H1 (cell line): ENCODE results near the gene DCBLD2. TPM values are rescaled to one million over a fixed set of nuclear protein-coding genes. Genes with fewer than 3 reads are reported as not detected.

Source experiments
- CTCF ChIA-PET: fragments of 300-600 bp; sonication (Branson Sonifier 250); formaldehyde crosslinking; loops from one replicate; lab custom pipeline; 2021; ENCODE audit not compliant: partially characterized antibody; lab: Charles Lee
- POLR2A ChIA-PET: fragments of 300-600 bp; sonication (Branson Sonifier 250); formaldehyde crosslinking; loops from one replicate; lab custom pipeline; 2021; ENCODE audit warnings: inconsistent platforms; ENCODE audit not compliant: partially characterized antibody; lab: Charles Lee
- DNase-seq, 2 experiments: peaks; one replicate each; pipeline versions ENCODE4 v3.0.0 to v3.0.0-alpha.2; 2010 to 2022; ENCODE audit warnings: low spot score in 2 of 2, low read depth in 1 of 2, mixed read lengths in 1 of 2
- FAIRE-seq: peaks from 2 replicates; lab custom pipeline; 2011; peaks lifted over from hg19 to GRCh38; lab: Jason Lieb, UNC
- H2AFZ ChIP-seq: 2 replicates; pipeline ENCODE4 v1.8.1; 2012; ENCODE audit warnings: low read length, inconsistent platforms
- H2AK5ac ChIP-seq: 2 replicates; pipeline ENCODE4 v1.6.1; 2013; ENCODE audit warnings: low read depth, low read length
- H2BK120ac ChIP-seq: replicated peaks from 2 replicates; pipeline ENCODE3; 2013; ENCODE audit warnings: low read depth, low read length, inconsistent platforms
- H2BK12ac ChIP-seq: 2 replicates; pipeline ENCODE4 v1.6.1; 2013; ENCODE audit warnings: low read depth, low read length
- H2BK15ac ChIP-seq: 2 replicates; pipeline ENCODE4 v1.6.1; 2013; ENCODE audit warnings: low read length
- H2BK20ac ChIP-seq: 2 replicates; pipeline ENCODE4 v1.6.1; 2013; ENCODE audit warnings: low read length
- H2BK5ac ChIP-seq: 2 replicates; pipeline ENCODE4 v1.6.1; 2013; ENCODE audit warnings: low read depth, low read length
- H3K14ac ChIP-seq: 2 replicates; pipeline ENCODE4 v1.6.1; 2013; ENCODE audit warnings: inconsistent platforms; ENCODE audit not compliant: insufficient read length
- H3K18ac ChIP-seq: 2 replicates; pipeline ENCODE4 v1.6.1; 2013; ENCODE audit warnings: low read length; ENCODE audit errors: extremely low read depth
- H3K23ac ChIP-seq: 2 replicates; pipeline ENCODE4 v1.6.1; 2013; ENCODE audit warnings: inconsistent platforms; ENCODE audit not compliant: insufficient read length
- H3K23me2 ChIP-seq: 2 replicates; pipeline ENCODE4 v1.6.1; 2013; ENCODE audit warnings: low read depth, low read length
- H3K27ac ChIP-seq: 2 replicates; pipeline ENCODE4 v1.6.1; 2011; ENCODE audit warnings: low read depth, low read length, inconsistent platforms
- H3K27me3 ChIP-seq, 4 experiments: replicated peaks in 1 of 4; 1 replicate in 1 of 4; 2 replicates in 3 of 4; pipeline versions ENCODE4 v1.6.1 to v1.8.1; 2011 to 2013; ENCODE audit warnings: low read length in 3 of 4, mild to moderate bottlenecking in 3 of 4, inconsistent platforms in 2 of 4, mixed read lengths in 2 of 4, moderate library complexity in 1 of 4; ENCODE audit not compliant: control insufficient read depth in 3 of 4, insufficient read depth in 3 of 4; ENCODE audit errors: extremely low read depth in 1 of 4
- H3K36me3 ChIP-seq, 4 experiments: 2 replicates each; pipeline versions ENCODE4 v1.6.1 to v1.8.1; 2011 to 2013; ENCODE audit warnings: mild to moderate bottlenecking in 4 of 4, low read length in 3 of 4, moderate library complexity in 2 of 4, control low read depth in 1 of 4, inconsistent platforms in 1 of 4; ENCODE audit not compliant: insufficient read depth in 4 of 4, control insufficient read depth in 2 of 4
- H3K4ac ChIP-seq: replicated peaks from 2 replicates; pipeline ENCODE3; 2013; ENCODE audit warnings: low read length, low read depth, mixed read lengths, inconsistent platforms; ENCODE audit not compliant: insufficient read length
- H3K4me1 ChIP-seq, 4 experiments: replicated peaks in 1 of 4; 1 replicate in 1 of 4; 2 replicates in 3 of 4; pipeline versions ENCODE4 v1.6.1 to v1.8.1; 2011 to 2013; ENCODE audit warnings: low read length in 3 of 4, inconsistent platforms in 2 of 4, mixed read lengths in 1 of 4; ENCODE audit not compliant: insufficient read depth in 4 of 4, control insufficient read depth in 3 of 4
- H3K4me2 ChIP-seq, 2 experiments: 2 replicates each; pipeline versions ENCODE4 v1.6.1 to v1.8.1; 2011 to 2013; ENCODE audit warnings: low read depth in 2 of 2, low read length in 2 of 2, control low read depth in 1 of 2, inconsistent platforms in 1 of 2, mild to moderate bottlenecking in 1 of 2; ENCODE audit not compliant: insufficient read depth in 1 of 2
- H3K4me3 ChIP-seq, 4 experiments: fragments of 200-600, 300-600 bp in 1 of 4; sonication (generic), shearing (Covaris generic), sonication (Bioruptor Twin) in 1 of 4; 2 replicates each; pipeline versions ENCODE4 v1.5.1 to v1.8.1; 2011 to 2016; ENCODE audit warnings: low read length in 4 of 4, low read depth in 3 of 4, control low read depth in 2 of 4, inconsistent platforms in 2 of 4, mild to moderate bottlenecking in 2 of 4, mixed read lengths in 1 of 4, moderate library complexity in 1 of 4; ENCODE audit not compliant: insufficient read depth in 2 of 4; ENCODE audit errors: extremely low read depth in 1 of 4
- H3K56ac ChIP-seq: replicated peaks from 2 replicates; pipeline ENCODE3; 2013; ENCODE audit warnings: low read depth, mild to moderate bottlenecking, mixed read lengths, low read length, inconsistent platforms; ENCODE audit not compliant: insufficient read length
- H3K79me1 ChIP-seq: 2 replicates; pipeline ENCODE4 v1.6.1; 2013; ENCODE audit warnings: low read depth, low read length, control low read depth
- H3K79me2 ChIP-seq, 2 experiments: 2 replicates each; pipeline versions ENCODE4 v1.6.1 to v1.8.1; 2012 to 2013; ENCODE audit warnings: low read length in 2 of 2, mild to moderate bottlenecking in 2 of 2, inconsistent platforms in 1 of 2; ENCODE audit not compliant: insufficient read depth in 2 of 2, control insufficient read depth in 1 of 2
- H3K9ac ChIP-seq, 4 experiments: replicated peaks in 1 of 4; 1 replicate in 1 of 4; 2 replicates in 3 of 4; pipeline versions ENCODE4 v1.6.1 to v1.8.1; 2011 to 2013; ENCODE audit warnings: low read depth in 3 of 4, low read length in 3 of 4, control low read depth in 2 of 4, mild to moderate bottlenecking in 2 of 4, moderate library complexity in 2 of 4, inconsistent platforms in 1 of 4; ENCODE audit errors: extremely low read depth in 1 of 4
- H3K9me3 ChIP-seq, 2 experiments: 2 replicates each; pipeline versions ENCODE4 v1.6.1 to v1.8.1; 2012 to 2013; ENCODE audit warnings: mild to moderate bottlenecking in 2 of 2, moderate library complexity in 2 of 2, control low read depth in 1 of 2, inconsistent platforms in 1 of 2, low read depth in 1 of 2, low read length in 1 of 2, mixed read lengths in 1 of 2; ENCODE audit not compliant: insufficient read depth in 2 of 2
- H4K20me1 ChIP-seq, 2 experiments: replicated peaks in 1 of 2; 2 replicates each; pipeline versions ENCODE3 to v1.8.1; 2011 to 2013; ENCODE audit warnings: inconsistent platforms in 2 of 2, low read length in 2 of 2, mild to moderate bottlenecking in 1 of 2; ENCODE audit not compliant: insufficient read depth in 2 of 2, control insufficient read depth in 1 of 2
- H4K5ac ChIP-seq: 2 replicates; pipeline ENCODE4 v1.6.1; 2013; ENCODE audit warnings: low read length, low read depth, mixed read lengths, inconsistent platforms; ENCODE audit not compliant: insufficient read length
- H4K8ac ChIP-seq: 2 replicates; pipeline ENCODE4 v1.8.0; 2013; ENCODE audit warnings: mild to moderate bottlenecking, moderate library complexity, low read length, inconsistent platforms; ENCODE audit not compliant: insufficient read depth; ENCODE audit errors: extremely low read depth
- H4K91ac ChIP-seq: replicated peaks from 2 replicates; pipeline ENCODE3; 2013; ENCODE audit warnings: low read length, mixed read lengths, inconsistent platforms; ENCODE audit not compliant: insufficient read length
- BACH1 ChIP-seq: IDR thresholded peaks from 2 replicates; pipeline ENCODE4 v1.6.1; 2012; ENCODE audit warnings: low read length, improper control_type of control experiment
- BCL11A ChIP-seq, 2 experiments: IDR thresholded peaks; one replicate each; pipeline ENCODE4 v1.6.1; 2011; ENCODE audit warnings: low read depth in 2 of 2, low read length in 2 of 2, mild to moderate bottlenecking in 2 of 2
- CEBPB ChIP-seq: IDR thresholded peaks from 2 replicates; pipeline ENCODE4 v1.6.1; 2012; ENCODE audit warnings: low read depth, low read length
- CTBP2 ChIP-seq: IDR thresholded peaks from 2 replicates; pipeline ENCODE4 v1.7.0; 2011; ENCODE audit warnings: borderline replicate concordance, mild to moderate bottlenecking, moderate library complexity, mixed read lengths, low read length; ENCODE audit not compliant: insufficient read depth, insufficient read length
- EGR1 ChIP-seq: IDR thresholded peaks from 2 replicates; pipeline ENCODE4 v1.6.1; 2011; ENCODE audit warnings: low read depth, low read length, borderline replicate concordance
- EP300 ChIP-seq, 2 experiments: IDR thresholded peaks; 1 replicate in 1 of 2; 2 replicates in 1 of 2; pipeline ENCODE4 v1.6.1; 2011 to 2012; ENCODE audit warnings: low read depth in 2 of 2, low read length in 2 of 2, mild to moderate bottlenecking in 2 of 2, borderline replicate concordance in 1 of 2, inconsistent platforms in 1 of 2, moderate library complexity in 1 of 2
- EZH2 ChIP-seq: fragments of 200-600 bp; sonication (generic); IDR thresholded peaks from 2 replicates; pipeline ENCODE4 v1.7.1; 2012; ENCODE audit warnings: low read depth, mild to moderate bottlenecking, moderate library complexity, low read length, inconsistent platforms; ENCODE audit not compliant: severe bottlenecking
- GABPA ChIP-seq: IDR thresholded peaks from 2 replicates; pipeline ENCODE4 v1.6.1; 2011; ENCODE audit warnings: mild to moderate bottlenecking, low read length, moderate library complexity, borderline replicate concordance; ENCODE audit not compliant: insufficient read depth
- NRF1 ChIP-seq: IDR thresholded peaks from 2 replicates; pipeline ENCODE4 v1.6.1; 2011; ENCODE audit warnings: mild to moderate bottlenecking, low read depth, low read length, improper control_type of control experiment
- POLR2AphosphoS5 ChIP-seq: IDR thresholded peaks from 2 replicates; pipeline ENCODE4 v1.6.1; 2011; ENCODE audit warnings: low read depth, low read length
- RNF2 ChIP-seq: fragments of 200-900, 300-1000 bp; sonication (generic); IDR thresholded peaks from 2 replicates; pipeline ENCODE4 v1.7.1; 2016; ENCODE audit warnings: borderline replicate concordance, low read depth, mild to moderate bottlenecking, antibody characterized with exemption, low read length; ENCODE audit not compliant: poor library complexity, severe bottlenecking; ENCODE audit errors: missing control alignments
- ZNF274 ChIP-seq: IDR thresholded peaks from 2 replicates; pipeline ENCODE4 v1.7.0; 2012; ENCODE audit warnings: low read length, borderline replicate concordance; ENCODE audit errors: extremely low read depth
- WGBS, 2 experiments: shearing (Covaris generic) in 1 of 2; methylation state at CpG; one replicate each; pipeline versions ENCODE4 v1.1.6 to v1.1.7; 2013 to 2015; ENCODE audit warnings: low lambda C conversion rate in 2 of 2, mixed read lengths in 2 of 2, inconsistent platforms in 1 of 2, low coverage in 1 of 2, missing lambda C conversion rate in 1 of 2; ENCODE audit not compliant: insufficient replicate concordance in 2 of 2, insufficient coverage in 1 of 2, insufficient read length in 1 of 2; ENCODE audit errors: extremely low coverage in 1 of 2, missing lambda C conversion rate in 1 of 2; 5-methylcytosine and 5-hydroxymethylcytosine counted together
- polyA plus RNA-seq, 7 experiments: library from polyadenylated mRNA; depleted of rRNA in 3 of 7; stranded (reverse) in 5 of 7; unstranded in 2 of 7; fragments of >200 nt in 5 of 7; fragments of 200-250 nt in 2 of 7; gene quantifications; 1 replicate in 5 of 7; 2 replicates in 1 of 7; 4 replicates in 1 of 7; pipeline versions ENCODE4 v1.2.1 to v1.2.3, GENCODE V29; 2011 to 2013; ENCODE audit warnings: missing spikeins in 2 of 7, mixed read lengths in 2 of 7
- total RNA-seq: library from RNA; stranded (reverse); fragmentation: NEBNext Ultra II Directional; extraction: Animal tissue kit (Norgen Biotek cat#: 25700); gene quantifications from 2 replicates; pipeline ENCODE4 v1.2.1, GENCODE V29; 2021

The DCBLD2 gene
- total and polyA plus RNA-seq, 2 of the 8 experiments (the other 6 are each of a cell fraction or from before 2014, with no cell fraction given), result 19.6 to 63.8 TPM

DNA sequence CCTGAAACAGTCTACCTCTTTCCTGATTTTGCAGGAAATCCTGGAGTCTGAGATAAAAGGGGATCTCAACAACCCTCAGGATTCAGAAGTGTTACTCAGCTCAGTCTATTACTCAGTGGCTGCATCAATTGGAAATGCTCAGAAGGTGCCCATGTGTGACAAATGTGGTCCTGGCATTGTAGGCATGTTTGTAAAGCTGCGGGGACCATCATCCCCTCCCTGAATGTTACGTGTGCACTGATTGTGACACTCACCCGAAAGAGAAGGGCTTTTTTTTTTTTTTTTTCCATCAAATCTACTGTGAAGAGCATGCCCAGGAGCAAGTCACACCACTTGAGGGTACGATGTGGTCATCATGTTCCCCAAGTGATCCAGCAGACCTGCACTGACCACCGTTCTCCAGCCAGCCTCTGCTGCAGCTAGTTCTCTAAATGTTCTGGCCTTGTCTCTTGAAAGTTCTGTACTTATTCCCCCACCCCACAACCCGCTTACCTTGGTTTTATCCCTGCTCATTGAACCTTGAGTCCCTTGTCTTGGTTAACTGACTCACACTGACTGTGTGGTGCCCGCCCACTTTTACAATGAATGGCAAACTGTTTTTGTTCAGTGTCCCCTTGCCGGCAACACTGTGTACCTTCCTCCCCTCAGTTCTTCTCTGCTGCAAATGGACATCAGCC lies 118.5 kb downstream of the DCBLD2 start:
- Histone ChIP-seq H3K27me3 (no peaks in the 10 kb centered on the region), H2BK120ac (no peak overlapping the region), H3K79me1 (no peaks in the 10 kb centered on the region), H3K4me2 (no peak overlapping the region), H3K23me2 (peaks cover 4% of the 10 kb centered on the region; the same call in 1 of the 2 replicates), H2BK5ac (no peak overlapping the region), H3K79me2 (no peaks in the 10 kb centered on the region), H4K91ac (no peak overlapping the region), H3K14ac (no peak overlapping the region), H3K56ac (no peak overlapping the region), H3K18ac (no peak overlapping the region), H3K9me3 (no peaks in the 10 kb centered on the region), H2AFZ (no peak overlapping the region), H3K4me3 (no peak overlapping the region), H3K4me1 (no peaks in the 10 kb centered on the region), H4K20me1 (no peaks in the 10 kb centered on the region), H3K23ac (no peak overlapping the region), H2BK15ac (no peak overlapping the region), H2AK5ac (no peak overlapping the region), H3K36me3 (peaks cover 0 to 2% (median 0%) of the 10 kb centered on the region in 4 experiments; a peak in 2 of 8 replicates), H3K4ac (no peak overlapping the region), H3K9ac (no peak overlapping the region), H4K5ac (no peak overlapping the region), H2BK20ac (no peak overlapping the region), H3K27ac (no peak overlapping the region), H4K8ac (no peak overlapping the region), H2BK12ac (no peak overlapping the region)
- ChIA-PET POLR2A (no interaction called here), CTCF (no interaction called here)
- FAIRE-seq (no peak), DNase-seq (no peak)
- WGBS, 2 experiments, result 97% methylated on average over 8 of the region's 8 CpGs; no CpG with 5 or more reads in 1 of the 2 experiments
- TF ChIP-seq RNF2, result no peak
- no peak for TF ChIP-seq EP300 (IDR thresholded peaks at IDR 0.05; ENCODE audit: borderline replicate concordance in 1 of 2, low read depth in 2 of 2, low read length in 2 of 2)
- no peak for TF ChIP-seq CEBPB
- TF ChIP-seq CTBP2, result no peak
- TF ChIP-seq EGR1, result no peak
- TF ChIP-seq BACH1, result no peak
- TF ChIP-seq POLR2AphosphoS5, result no peak
- TF ChIP-seq BCL11A (IDR thresholded peaks at IDR 0.05; ENCODE audit: low read depth in 2 of 2, low read length in 2 of 2), result no peak
- no peak for TF ChIP-seq ZNF274
- TF ChIP-seq NRF1, result no peak
- TF ChIP-seq EZH2, result no peak
- no peak for TF ChIP-seq GABPA
